ENCODE measurements around the gene NUP37.

GRCh38 chr12:102053062-102053349, 66.9 kb downstream of the NUP37 start:
- no peak for TF ChIP-seq CTCF (IDR thresholded peaks at IDR 0.05)
- no peak for TF ChIP-seq POLR2A (IDR thresholded peaks at IDR 0.05)

Measured in esophagus squamous epithelium (tissue), 4 donors.